GM10266 (cell line): ENCODE data around the gene LPP.
A peak's percentile ranks its signal among the peaks of the same experiment; 100 is the strongest.

Experiments used
- DNase-seq: peaks from one replicate; pipeline ENCODE4 v3.0.0; 2012; ENCODE audit errors: extremely low spot score
- CTCF ChIP-seq: IDR thresholded peaks from 2 replicates; pipeline ENCODE4 v1.5.1; 2012; ENCODE audit warnings: mild to moderate bottlenecking, low read depth; ENCODE audit not compliant: control insufficient read depth, insufficient read depth; ENCODE audit errors: missing control alignments

LPP gene

GRCh38 chr3:188154014-188154808 is at the start of gene LPP:
LPP (plus strand) TSS chr3:188154157; CDS start chr3:188406121, 251,964 bp downstream.
- TF ChIP-seq CTCF, result no peak
- peak; percentile 87 for DNase-seq

DNA sequence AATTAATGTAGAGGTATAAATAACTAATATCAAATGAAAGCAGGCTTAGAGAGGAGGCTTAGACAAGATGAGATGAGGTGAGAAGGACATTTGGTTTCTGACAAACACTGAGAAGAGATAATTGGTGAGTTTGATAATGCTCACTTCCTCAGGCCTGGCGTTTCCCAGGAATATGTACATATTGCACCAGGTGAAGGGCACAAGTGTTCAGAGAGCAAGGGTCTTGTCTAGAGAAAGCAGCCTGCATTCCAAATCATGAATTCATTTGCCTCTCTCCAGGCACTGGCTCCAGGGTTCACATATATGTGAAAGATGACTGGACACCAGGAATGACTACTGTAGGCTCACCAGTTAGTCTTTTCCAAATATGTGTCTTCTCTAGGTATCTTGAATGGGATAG is 48.0 kb upstream of the LPP start:
- DNase-seq, result no peak
- TF ChIP-seq CTCF, result no peak

GRCh38 chr3:188106454-188106853 is 47.5 kb upstream of the LPP start:
- DNase-seq, result no peak
- no peak for TF ChIP-seq CTCF

DNA sequence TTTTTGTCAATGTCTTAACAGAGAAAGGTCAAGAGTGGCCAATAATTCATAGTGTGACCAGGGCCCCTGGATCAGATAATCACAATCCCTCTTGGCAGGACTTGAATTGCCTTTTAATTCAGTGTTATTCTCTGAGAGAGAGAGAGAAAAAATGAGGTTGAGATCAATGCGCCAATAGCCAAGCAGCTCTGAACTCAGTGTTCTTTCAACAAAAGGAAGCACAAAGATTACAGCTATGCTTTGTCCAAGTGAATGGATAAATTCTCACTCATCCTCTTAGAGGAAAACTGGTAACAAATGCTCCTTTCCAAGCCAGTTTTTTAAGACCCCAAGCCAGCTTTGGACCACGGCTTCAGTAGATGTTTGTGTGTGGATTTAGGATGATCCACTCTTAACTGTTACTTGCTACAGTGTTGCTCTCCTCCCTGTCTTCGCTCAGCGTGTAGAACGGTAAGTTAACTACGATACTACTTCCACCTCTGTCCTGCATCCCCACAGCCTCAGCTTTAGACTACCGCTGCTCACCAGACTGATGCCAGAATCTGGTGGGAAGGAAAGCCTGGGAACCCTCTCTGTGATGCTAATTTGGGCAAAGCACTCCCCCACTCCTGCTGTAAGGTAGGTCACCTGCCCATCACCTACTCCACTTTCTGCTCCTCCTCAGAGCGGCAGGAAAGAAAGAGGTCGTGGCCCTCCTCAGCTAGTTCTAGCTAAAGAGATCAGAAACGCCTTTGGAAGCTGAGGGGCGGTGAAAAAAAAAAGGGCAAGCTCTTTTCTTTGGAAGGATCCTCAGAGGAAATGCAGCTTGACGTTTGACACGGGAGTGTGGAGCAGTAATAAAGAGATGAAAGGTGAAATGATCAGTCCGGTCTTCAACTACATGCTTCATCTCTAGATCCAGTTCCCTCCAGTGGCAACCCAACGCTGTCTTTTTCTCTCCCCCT is 46.8 kb upstream of the LPP start:
- no peak for TF ChIP-seq CTCF
- DNase-seq, result no peak

GRCh38 chr3:188108703-188109412 is 45.1 kb upstream of the LPP start:
- no peak for TF ChIP-seq CTCF

GRCh38 chr3:188111002-188111584 is 42.9 kb upstream of the LPP start:
- no peak for DNase-seq
- no peak for TF ChIP-seq CTCF

More at GRCh38 chr3:188108703-188109412, 45.1 kb upstream of the LPP start:
- no peak for DNase-seq
